ENCODE data around the gene ZNF483.

DNA sequence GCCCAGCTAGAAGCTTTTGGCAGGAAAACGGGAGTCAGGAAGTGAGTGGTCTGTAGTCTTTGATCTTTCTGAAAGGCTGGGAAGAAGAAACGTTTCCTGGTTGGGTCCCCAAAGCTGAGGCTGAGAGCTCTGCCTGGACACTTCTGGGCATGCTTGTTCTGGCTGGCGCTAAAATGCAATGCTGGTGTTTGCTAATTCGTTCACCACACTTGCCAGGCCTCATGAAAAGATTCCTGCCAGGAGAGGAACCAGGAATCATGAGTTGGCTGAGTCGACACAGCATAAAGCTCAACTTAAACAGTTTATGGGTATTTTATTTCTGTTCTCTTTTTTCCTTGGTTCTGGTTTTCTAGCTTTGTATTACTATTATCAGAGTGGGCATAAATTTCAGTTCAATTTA, 85.2 kb downstream of the ZNF483 start:
- TF ChIP-seq POLR2A (IDR thresholded peaks at IDR 0.05; ENCODE audit: low read depth, low read length) (no peak), POLR2AphosphoS5 (IDR thresholded peaks at IDR 0.05; ENCODE audit: low read depth, low read length) (no peak), TAF1 (IDR thresholded peaks at IDR 0.05; ENCODE audit: low read depth, low read length) (no peak), SPI1 (IDR thresholded peaks at IDR 0.05; ENCODE audit: low read depth, low read length) (no peak)

All from GM12891 (cell line).